ENCODE results near the gene PRMT2. TPM values are rescaled to one million over a fixed set of nuclear protein-coding genes. Genes with fewer than 3 reads are reported as not detected.

Gene PRMT2
- polyA plus RNA-seq, 2 of the 4 experiments (the other 2 are of a cell fraction) = 69.2 to 75.1 TPM

DNA sequence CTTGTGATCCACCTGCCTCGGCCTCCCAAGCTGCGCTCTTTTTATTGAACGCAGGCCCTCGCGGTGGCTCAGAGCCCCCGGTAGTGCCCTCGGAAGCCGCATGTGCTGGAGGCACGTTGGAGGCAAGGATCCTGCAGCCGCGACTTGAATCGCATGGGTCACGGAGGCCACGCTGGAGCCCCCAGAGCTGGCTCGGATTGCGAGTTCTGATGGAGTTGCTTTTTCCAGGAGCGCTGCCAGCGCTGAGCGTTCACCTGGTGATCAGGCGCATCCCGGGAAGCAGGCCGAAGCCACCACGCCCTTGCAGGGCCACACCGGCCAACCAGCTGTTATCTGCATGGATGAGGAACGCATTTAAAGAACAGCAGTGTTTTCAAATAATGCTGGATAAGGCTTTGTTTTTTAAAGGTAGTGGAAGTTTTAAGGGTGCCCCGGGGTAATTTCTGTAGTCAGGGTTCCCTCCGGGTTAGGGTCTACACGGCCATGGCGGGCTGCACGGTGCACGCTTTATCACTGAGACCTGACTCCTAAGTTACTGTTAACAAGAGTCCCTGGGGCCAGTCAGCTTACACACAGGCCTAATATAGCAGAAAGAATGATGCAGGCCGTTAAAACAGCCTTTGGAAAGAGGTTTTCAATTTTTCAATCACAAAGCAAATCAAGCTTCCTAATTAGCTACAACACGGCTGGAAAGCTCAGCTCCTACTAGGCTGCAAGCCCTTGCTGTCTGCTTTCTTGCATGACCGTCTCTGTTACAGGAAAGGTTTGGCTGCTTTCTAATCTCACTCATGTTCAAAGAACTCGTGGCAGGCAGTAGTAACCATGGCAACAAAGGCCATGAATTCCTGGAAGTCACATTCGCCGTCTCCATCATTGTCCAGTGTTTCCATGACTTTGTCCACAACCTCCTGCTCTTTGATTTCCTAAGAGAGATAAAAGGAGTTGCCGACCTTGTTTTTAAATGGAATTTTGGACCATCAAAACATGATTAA is 36.6 kb upstream of the PRMT2 start:
- no peak overlapping the region for H3K27ac ChIP-seq
- 80% methylated on average over 31 of the region's 38 CpGs for WGBS (ENCODE audit: missing lambda C conversion rate)

DNA sequence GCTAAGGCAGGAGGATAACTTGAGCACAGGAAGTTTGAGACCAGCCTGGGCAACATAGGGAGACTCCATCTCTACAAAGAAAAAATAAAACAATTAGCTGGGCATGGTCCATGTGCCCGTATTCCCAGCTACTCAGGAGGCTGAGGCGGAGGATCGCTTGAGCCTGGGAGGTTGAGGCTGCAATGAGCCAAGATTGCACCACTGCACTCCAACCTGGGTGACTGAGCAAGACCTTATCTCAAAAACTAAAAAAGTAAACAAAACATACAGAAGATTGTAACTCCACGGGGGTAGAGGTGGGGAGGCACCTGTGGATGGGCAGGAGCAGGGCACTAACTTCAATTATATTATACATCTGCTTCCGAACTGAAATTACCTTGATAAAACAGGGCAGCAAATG is 35.2 kb upstream of the PRMT2 start:
- DNase-seq (ENCODE audit: low read depth in 1 of 2, low spot score in 1 of 2) = no peak
- no peak overlapping the region for H3K4me2 ChIP-seq
- WGBS (ENCODE audit: missing lambda C conversion rate) = 75% methylated on average over 5 of the region's 5 CpGs
- H3K9me3 ChIP-seq = no peaks in the 10 kb centered on the region
- H3K4me3 ChIP-seq = no peak overlapping the region
- ChIA-PET POLR2A (no interaction called here), CTCF (no interaction called here)
- no peaks in the 10 kb centered on the region for H3K4me1 ChIP-seq
- H3K27ac ChIP-seq = no peak overlapping the region
- ATAC-seq = no peak
- TF ChIP-seq JUNB (IDR thresholded peaks at IDR 0.05) (no peak), HOXA7 (CRISPR knock-in tag; IDR thresholded peaks at IDR 0.05) (no peak), HEYL (CRISPR knock-in tag; IDR thresholded peaks at IDR 0.05) (no peak)
- no peak for FAIRE-seq

More for the DNA sequence above, 36.6 kb upstream of the PRMT2 start:
- TF ChIP-seq BHLHE40 (IDR thresholded peaks at IDR 0.05; ENCODE audit: low read depth, low read length) = no peak
- TF ChIP-seq SMC3 (IDR thresholded peaks at IDR 0.05) = no peak
- TF ChIP-seq EHF (CRISPR knock-in tag; IDR thresholded peaks at IDR 0.05) = no peak
- TF ChIP-seq, protein P1, sequence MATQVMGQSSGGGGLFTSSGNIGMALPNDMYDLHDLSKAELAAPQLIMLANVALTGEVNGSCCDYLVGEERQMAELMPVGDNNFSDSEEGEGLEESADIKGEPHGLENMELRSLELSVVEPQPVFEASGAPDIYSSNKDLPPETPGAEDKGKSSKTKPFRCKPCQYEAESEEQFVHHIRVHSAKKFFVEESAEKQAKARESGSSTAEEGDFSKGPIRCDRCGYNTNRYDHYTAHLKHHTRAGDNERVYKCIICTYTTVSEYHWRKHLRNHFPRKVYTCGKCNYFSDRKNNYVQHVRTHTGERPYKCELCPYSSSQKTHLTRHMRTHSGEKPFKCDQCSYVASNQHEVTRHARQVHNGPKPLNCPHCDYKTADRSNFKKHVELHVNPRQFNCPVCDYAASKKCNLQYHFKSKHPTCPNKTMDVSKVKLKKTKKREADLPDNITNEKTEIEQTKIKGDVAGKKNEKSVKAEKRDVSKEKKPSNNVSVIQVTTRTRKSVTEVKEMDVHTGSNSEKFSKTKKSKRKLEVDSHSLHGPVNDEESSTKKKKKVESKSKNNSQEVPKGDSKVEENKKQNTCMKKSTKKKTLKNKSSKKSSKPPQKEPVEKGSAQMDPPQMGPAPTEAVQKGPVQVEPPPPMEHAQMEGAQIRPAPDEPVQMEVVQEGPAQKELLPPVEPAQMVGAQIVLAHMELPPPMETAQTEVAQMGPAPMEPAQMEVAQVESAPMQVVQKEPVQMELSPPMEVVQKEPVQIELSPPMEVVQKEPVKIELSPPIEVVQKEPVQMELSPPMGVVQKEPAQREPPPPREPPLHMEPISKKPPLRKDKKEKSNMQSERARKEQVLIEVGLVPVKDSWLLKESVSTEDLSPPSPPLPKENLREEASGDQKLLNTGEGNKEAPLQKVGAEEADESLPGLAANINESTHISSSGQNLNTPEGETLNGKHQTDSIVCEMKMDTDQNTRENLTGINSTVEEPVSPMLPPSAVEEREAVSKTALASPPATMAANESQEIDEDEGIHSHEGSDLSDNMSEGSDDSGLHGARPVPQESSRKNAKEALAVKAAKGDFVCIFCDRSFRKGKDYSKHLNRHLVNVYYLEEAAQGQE (IDR thresholded peaks at IDR 0.05) = no peak
- TF ChIP-seq ZFP36 (IDR thresholded peaks at IDR 0.05; ENCODE audit: borderline replicate concordance, partially characterized antibody) = no peak
- Histone ChIP-seq H3K9me3 (no peaks in the 10 kb centered on the region), H3K4me2 (no peak overlapping the region), H3K4me1 (no peaks in the 10 kb centered on the region), H3K4me3 (no peak overlapping the region)
- ATAC-seq (no peak), DNase-seq (ENCODE audit: low read depth in 1 of 2, low spot score in 1 of 2) (peak in 1 of 2 experiments; percentile 10), FAIRE-seq (no peak)
- ChIA-PET CTCF (interaction anchor here (0.6 kb wide), 2 partner anchors 12 to 72 kb away, joined by 3 read pairs; no protein-coding TSS in a partner anchor), POLR2A (no interaction called here)

DNA sequence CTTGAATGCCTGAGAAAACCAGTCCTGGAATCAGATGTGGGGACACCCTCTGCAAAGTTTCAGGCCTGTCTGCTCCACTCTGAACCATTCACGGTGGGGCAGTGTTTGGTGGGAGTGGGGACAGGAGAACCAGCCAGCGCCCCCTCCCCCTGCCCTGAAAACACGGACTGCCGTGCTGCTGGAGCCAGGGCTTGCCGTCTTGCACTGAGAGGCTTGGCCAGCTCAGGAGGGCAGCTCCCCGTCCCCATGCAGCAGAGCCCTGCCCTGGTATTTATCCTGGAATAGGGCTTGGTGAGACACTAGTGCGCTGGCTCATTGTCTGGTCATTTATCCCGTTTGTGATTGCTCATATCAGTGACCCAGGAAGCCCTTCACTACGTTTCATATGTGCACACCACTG is 34.5 kb upstream of the PRMT2 start:
- CTCF ChIA-PET = no interaction called here
- TF ChIP-seq GATA3 (IDR thresholded peaks at IDR 0.05; ENCODE audit: borderline replicate concordance) (no peak), CHD2 (IDR thresholded peaks at IDR 0.05; ENCODE audit: low read length, partially characterized antibody) (no peak), NFE2L2 (conservative IDR thresholded peaks at IDR 0.05; ENCODE audit: low read length) (no peak), RCOR1 (IDR thresholded peaks at IDR 0.05; ENCODE audit: low read depth, low read length) (no peak), SREBF2 (IDR thresholded peaks at IDR 0.05) (no peak), POLR2A (IDR thresholded peaks at IDR 0.05; ENCODE audit: low read length) (no peak), JUN (IDR thresholded peaks at IDR 0.05) (no peak), RARB (CRISPR knock-in tag; IDR thresholded peaks at IDR 0.05) (no peak), CBX2 (IDR thresholded peaks at IDR 0.05; ENCODE audit: borderline replicate concordance, low read depth) (no peak), EP300 (IDR thresholded peaks at IDR 0.05) (no peak), HDAC2 (IDR thresholded peaks at IDR 0.05) (no peak), NPAS2 (CRISPR knock-in tag; IDR thresholded peaks at IDR 0.05; ENCODE audit: borderline replicate concordance) (no peak), ZFP36 (IDR thresholded peaks at IDR 0.05; ENCODE audit: borderline replicate concordance, partially characterized antibody) (no peak), TFCP2L1 (CRISPR knock-in tag; IDR thresholded peaks at IDR 0.05) (no peak), ZC3H11A (IDR thresholded peaks at IDR 0.05) (no peak), MYC (IDR thresholded peaks at IDR 0.05; ENCODE audit: borderline replicate concordance, low read length) (no peak)
- TF ChIP-seq, protein P2, sequence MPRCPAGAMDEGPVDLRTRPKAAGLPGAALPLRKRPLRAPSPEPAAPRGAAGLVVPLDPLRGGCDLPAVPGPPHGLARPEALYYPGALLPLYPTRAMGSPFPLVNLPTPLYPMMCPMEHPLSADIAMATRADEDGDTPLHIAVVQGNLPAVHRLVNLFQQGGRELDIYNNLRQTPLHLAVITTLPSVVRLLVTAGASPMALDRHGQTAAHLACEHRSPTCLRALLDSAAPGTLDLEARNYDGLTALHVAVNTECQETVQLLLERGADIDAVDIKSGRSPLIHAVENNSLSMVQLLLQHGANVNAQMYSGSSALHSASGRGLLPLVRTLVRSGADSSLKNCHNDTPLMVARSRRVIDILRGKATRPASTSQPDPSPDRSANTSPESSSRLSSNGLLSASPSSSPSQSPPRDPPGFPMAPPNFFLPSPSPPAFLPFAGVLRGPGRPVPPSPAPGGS (IDR thresholded peaks at IDR 0.05) = no peak
- Histone ChIP-seq H3K9me3 (no peaks in the 10 kb centered on the region), H3K4me3 (no peak overlapping the region), H3K27ac (no peak overlapping the region), H3K4me2 (no peak overlapping the region), H3K4me1 (no peaks in the 10 kb centered on the region)
- ATAC-seq (no peak), DNase-seq (ENCODE audit: low read depth in 1 of 2, low spot score in 1 of 2) (no peak), FAIRE-seq (no peak)
- 40% methylated on average over 3 of the region's 9 CpGs for WGBS (ENCODE audit: missing lambda C conversion rate)
- POLR2A ChIA-PET = no interaction called here

All from A549 (cell line).